Ramos (cell line): Measurements from ENCODE around the gene RIN2.

Source experiments
- in situ Hi-C: fragments of 300-500 bp; cut with MboI; formaldehyde crosslinking; loops from one replicate; pipeline ENCODE4 v1.14.3; 2022; ENCODE audit warnings: low sequenced_read_pairs; ENCODE audit not compliant: unreplicated experiment

RIN2 gene

DNA sequence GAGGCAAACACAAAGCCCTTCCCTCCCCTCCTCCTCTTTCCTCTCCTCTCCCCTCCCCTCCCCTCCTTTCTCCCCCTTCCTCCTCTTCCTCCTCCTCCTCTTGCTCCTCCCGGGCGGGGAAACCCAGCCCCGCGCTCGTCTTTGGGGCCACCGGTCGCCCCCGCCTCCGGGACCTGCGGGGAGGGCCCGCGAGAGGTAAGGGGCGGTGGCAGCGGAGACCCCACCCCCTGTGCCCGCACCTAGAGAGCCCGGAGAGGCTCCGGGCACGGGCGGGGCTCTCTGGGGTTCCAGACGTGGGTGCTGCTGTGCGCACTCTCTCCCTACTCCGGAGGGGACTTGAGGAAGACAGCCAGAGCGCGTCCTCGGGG, at the start of gene RIN2:
RIN2 (plus strand) TSS at position 126 of the 368 bp plus-strand sequence. CDS start 131,344 bp downstream, outside the sequence.
- in situ Hi-C loops: no loop called here

- in situ Hi-C loops: no loop called here
Measured at GRCh38 chr20:19709635-19710335, 48.3 kb upstream of the RIN2 start.

DNA sequence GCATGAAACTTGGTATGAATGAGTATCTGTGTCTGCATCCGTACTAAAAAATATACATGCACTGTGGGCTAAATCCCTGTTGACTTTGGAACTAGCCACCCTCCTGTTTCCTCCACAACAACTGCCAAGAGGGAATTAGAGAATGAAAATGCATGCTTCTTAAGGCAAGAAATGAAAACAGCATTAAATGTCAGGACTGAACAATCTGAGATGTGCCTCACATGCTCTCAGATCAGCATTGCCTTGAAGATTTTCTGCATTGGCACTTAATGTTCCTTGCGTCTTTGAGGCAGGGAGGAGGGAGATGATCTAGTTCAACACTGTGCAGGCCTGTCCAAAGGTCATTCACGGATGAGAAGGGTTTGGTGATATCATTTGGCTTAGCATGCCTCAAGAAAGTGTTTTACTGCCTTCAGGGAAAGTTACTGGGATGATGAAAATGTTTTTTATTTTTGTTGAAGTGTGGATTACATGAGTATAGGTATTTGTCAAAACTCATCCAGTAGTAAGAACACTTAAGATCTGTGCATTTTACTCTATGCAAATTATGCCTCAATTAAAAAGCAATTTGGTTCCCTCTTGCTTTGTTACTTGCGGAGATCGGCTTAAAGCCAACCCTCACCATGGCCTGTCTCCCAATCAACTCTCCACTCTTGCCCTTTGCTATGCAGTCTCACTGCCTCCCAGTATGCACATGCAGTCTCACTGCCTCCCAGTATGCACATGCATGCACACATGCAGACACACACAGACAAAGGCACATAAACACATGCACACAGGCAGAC, 47.5 kb upstream of the RIN2 start:
- in situ Hi-C loops: no loop called here

DNA sequence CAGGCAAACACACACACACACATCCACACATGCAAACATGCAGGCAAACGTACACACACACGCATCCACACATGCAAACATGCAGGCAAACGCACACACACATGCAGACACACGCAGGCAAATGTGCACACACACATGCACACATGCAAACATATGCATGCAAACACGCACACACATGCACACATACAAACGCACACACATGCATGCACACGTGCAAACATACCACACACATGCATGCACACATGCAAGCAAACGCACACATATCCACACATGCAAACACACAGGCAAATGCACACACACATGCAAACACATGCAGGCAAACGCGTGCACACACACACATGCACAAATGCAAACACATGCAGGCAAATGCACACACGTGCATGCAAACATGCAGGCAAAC, 46.9 kb upstream of the RIN2 start:
- in situ Hi-C loops: no loop called here

GRCh38 chr20:19712721-19713260, 45.3 kb upstream of the RIN2 start:
- in situ Hi-C loops: no loop called here

DNA sequence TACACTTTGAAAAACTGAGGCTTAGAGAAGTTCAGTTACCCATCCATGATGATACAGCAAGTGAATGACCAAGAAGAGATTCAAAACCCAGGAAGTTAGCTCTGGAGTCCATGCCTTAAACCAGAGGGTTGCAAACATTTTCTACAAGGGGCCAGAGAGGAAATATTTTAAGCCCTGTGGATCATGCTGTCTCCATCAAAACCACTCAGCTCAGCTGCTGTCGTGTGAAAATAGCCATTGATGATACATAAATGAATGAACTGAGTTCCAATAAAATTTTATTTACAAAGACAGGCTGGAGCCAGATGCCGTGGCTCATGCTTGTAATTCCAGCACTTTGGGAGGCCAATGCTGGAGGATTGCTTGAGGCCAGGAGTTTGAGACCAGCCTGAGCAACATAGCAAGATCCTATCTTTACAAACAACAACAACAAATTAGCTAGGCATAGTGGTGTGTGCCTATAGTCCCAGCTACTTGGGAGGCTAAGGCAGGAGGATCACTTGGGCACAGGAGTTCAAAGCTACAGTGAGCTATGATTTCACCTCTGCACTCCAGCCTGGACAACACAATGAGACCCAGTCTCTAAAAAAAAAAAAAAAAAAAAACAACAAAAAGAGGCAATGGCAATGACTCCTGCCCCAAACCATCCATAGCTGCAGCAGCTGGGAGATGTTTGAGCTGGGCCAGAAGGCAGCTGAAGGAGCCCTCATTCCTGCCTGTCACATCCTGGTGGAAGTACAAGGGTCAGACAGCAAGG, 44.1 kb upstream of the RIN2 start:
- in situ Hi-C loops: no loop called here

GRCh38 chr20:19714579-19714840, 43.5 kb upstream of the RIN2 start:
- in situ Hi-C loops: no loop called here

DNA sequence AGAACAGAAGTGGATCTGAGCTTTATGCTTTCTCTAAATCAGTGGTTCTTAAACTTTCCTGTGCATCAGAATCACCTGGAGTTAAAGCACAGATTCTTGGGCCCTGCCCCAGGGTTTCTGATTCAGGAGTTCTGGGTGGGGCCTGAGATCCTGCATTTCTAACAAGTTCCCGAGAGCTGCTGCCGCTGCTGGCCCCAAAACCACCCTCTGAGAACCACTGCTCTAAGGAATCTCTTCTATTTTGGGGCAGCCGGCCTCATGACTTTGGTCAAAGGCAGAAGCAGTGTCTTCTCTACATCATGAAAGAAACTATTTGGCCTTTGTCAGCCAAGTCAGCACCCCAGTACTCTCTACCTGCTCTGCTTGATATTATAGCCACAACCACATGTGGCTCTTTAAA, 42.1 kb upstream of the RIN2 start:
- in situ Hi-C loops: no loop called here

DNA sequence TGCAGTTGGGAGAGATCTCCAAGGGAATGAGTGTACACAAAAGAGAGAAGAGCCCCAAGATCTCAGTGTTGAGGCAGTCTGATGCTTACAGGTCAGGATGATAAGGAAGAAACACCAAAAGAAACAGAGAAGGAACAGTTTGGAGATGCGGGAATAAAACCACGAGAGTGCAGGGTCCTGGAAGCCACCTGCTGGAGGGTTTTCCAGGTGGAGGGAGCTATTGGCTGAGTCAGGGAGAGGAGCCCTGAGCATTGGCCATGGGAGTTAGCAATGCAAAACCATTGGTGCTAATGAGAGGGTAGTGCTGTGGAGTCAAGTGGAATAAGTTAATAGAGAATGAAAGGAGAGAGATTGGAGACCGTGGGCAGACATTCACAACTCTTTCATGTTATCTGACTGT, 39.2 kb upstream of the RIN2 start:
- in situ Hi-C loops: no loop called here

DNA sequence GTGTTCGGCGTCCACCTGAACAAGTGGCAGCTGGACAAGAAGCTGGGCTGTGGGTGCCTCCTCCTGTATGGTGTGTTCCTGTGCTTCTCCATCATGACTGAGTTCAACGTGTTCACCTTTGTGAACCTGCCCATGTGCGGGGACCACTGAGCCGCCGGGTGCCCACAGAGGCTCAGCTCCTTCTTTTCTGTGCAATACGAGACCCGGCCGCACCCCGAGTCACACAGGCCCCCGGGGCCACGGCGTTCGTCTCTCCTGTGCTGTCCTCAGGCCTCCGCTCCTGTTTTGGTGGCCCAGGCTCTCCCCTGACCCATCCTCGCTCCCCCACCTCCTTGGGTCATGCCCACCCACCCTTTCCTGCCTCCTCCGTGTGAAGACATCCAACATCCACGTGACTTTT, 37.1 kb upstream of the RIN2 start:
- in situ Hi-C loops: no loop called here

DNA sequence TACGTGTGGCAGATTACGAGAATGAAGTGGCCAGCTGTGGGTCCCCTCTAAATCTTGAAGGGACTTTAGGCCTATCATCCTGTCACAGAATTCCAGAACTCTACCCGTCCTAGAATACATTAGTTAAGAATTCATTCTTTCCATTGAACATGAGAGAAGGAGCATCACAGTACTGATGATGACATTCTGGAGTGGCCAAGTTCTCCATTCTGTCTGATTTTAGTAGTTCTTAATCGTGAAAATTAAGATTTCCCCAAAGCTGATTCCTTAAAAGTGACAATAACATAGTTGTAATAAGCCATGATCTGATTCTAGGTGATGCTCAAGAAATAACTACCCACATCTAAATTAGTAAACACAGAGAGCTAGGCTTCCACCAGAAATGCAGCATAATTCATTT, 35.0 kb upstream of the RIN2 start:
- in situ Hi-C loops: no loop called here

DNA sequence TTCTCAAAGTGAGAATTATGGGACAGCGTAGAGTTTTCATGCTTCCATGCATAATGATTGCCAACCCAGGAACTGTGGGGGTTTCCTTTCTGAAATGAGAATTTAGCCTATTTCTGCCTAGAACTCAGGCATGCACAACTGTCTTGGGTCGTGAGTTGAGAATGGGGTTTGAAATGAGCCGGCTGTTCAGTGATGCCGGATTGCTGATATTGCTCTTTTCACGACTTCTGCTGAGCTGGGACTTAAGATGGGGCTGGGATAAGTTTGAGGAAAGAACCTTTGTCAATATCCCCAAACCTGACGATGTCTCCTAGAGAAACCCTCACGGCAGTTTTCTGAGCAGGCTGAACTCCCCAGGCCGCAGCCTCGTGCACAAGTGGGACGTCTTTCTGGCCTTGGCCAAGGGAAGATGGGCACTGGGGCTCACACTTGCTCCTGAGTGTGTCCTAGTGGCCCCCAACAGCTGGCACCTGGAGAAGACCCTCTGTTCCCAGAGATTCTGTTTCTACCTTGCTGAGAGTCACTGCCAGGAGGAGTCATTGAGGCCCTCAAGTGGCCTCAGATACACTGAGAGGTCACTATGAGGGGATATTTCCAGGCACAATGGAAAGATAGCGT, 34.1 kb upstream of the RIN2 start:
- in situ Hi-C loops: no loop called here

- in situ Hi-C loops: no loop called here
Measured at GRCh38 chr20:19725373-19725772, 32.7 kb upstream of the RIN2 start.

DNA sequence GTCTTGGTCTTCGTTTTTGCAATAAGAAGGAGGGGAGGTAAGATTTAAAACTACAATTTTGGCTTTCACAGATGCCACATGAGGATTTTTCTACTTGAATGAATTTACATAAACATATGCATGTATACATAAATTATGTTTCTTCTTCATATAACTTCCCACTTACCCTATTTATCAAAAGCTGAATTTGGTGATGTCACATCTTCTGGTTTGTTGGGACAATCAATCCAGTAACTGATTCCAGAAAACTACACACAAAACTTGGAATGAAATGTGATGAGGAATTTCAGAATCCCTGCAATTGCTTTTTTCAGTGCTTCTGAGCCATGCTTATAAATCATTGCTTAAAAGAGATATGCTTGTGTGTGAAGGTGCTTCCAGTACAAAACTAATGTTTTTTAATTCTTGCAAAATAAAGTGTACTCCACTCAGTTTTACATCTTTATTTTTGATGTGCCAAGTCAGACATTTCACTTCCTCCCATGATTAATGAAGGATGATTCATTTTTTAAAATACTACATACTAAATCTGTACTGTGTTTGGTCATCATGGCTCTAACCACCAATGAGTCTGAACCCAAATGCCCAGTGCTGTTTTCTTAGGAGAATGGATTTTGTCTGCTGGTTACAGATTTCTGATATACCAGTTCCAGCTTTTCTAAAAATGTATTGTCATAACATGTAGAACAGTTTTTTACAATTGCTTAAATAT, 32.1 kb upstream of the RIN2 start:
- in situ Hi-C loops: no loop called here

DNA sequence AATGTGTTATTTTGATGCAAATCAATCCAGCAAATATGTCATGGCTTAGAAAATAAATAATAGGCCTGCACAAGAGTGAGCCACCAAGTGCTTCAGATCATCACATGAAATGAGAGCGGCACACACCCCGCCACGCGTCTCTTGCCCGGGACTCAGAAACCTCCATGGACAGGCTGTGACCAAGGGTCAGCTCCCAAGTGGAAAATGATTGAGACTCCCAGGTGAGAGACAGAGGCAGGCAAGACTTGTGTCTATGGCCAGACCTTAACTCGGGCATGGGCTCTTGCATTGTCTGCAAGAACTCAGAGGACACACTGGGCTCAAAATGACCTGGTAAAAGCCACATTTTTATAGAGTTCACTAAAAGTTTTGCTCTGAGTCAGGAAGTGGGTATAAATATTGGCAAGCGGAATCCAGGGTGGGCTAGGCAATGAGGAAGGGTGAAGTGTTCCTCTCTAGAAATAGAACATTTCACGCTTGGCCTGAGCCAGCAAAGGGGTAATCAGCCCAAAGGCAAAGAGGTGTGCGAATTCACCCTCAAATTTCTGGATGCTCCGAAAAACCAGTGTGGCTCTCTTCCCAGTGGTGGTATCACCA, 30.7 kb upstream of the RIN2 start:
- in situ Hi-C loops: no loop called here

DNA sequence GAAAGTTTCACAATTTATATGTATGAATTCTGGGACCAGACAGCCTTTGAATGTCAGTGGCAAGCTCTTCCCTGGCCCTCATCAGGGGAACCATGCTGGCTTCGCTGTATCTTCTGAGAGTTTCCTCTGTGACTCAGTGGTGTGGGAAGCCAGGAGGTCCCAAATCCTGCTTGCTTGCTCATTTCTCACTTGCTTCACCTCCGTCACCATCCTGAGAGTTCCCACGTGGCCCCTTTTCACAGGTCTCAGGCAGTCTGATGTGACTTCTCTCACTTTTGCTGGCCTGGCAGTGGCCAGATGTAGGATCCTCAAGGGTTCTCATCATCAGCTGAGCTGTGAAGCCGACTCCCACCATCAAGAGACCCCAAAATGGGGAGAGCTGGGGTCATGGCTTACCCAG, 28.4 kb upstream of the RIN2 start:
- in situ Hi-C loops: no loop called here

DNA sequence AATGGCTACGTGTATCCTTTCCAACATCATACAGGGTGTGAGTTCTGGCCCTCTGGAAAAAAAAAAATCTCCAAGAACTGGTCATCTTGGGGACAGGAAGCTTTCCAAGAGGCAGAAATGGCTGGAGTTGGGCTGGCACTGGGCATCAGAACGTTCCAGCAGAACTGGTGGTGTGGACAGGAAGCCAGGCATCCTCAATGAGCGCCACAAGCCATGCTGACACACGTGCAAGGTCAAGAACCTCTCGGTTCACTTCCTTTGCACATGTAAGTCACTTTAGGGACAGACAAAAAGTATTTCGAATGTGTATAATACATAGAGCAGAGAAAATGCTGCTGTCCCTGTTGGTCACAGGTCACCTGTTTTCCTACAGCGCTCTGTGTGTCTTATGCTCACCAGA, 27.4 kb upstream of the RIN2 start:
- in situ Hi-C loops: no loop called here

DNA sequence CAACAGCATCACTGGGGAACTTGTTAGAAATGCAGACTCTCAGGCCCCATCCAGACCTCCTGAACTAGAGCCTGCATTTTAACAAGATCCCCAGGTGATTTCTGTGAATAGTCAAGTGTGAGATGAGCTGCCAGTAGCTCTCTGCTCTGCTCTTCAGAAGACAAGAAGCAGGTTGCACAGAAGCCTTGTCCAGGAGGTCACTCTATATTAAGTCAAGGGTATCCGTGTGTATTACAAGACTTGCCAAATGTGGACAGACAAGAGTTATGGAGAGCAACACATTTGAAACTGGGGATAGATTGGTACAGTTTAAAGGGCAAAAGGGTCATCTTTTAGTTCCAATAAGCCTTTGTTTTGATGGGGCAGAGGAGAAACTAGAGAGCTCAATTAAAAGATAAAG, 23.2 kb upstream of the RIN2 start:
- in situ Hi-C loops: no loop called here

GRCh38 chr20:19735446-19735845, 22.6 kb upstream of the RIN2 start:
- in situ Hi-C loops: no loop called here

GRCh38 chr20:19737025-19737424, 21.0 kb upstream of the RIN2 start:
- in situ Hi-C loops: no loop called here
